A673 (cell line): ENCODE measurements around the gene SMIM12.

Source experiments
- EZH2 ChIP-seq: fragments of 200-600 bp; sonication (generic); IDR thresholded peaks from 2 replicates; pipeline ENCODE4 v1.6.1; 2017; ENCODE audit warnings: borderline replicate concordance, low read depth, mild to moderate bottlenecking, mixed read lengths, antibody characterized with exemption, low read length; ENCODE audit not compliant: poor library complexity, severe bottlenecking
- TF ChIP-seq, protein P1 (sequence below): fragments of 300-800, 200-600 bp; sonication (generic); conservative IDR thresholded peaks from 2 replicates; pipeline ENCODE4 v1.5.1; 2017; ENCODE audit warnings: low read depth, mild to moderate bottlenecking, antibody characterized with exemption, low read length, moderate library complexity, mixed read lengths

GRCh38 chr1:34850382-34850781 is 9.2 kb downstream of the SMIM12 start:
- TF ChIP-seq, protein P1, sequence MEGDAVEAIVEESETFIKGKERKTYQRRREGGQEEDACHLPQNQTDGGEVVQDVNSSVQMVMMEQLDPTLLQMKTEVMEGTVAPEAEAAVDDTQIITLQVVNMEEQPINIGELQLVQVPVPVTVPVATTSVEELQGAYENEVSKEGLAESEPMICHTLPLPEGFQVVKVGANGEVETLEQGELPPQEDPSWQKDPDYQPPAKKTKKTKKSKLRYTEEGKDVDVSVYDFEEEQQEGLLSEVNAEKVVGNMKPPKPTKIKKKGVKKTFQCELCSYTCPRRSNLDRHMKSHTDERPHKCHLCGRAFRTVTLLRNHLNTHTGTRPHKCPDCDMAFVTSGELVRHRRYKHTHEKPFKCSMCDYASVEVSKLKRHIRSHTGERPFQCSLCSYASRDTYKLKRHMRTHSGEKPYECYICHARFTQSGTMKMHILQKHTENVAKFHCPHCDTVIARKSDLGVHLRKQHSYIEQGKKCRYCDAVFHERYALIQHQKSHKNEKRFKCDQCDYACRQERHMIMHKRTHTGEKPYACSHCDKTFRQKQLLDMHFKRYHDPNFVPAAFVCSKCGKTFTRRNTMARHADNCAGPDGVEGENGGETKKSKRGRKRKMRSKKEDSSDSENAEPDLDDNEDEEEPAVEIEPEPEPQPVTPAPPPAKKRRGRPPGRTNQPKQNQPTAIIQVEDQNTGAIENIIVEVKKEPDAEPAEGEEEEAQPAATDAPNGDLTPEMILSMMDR: no peak
- no peak for TF ChIP-seq EZH2
